GM03348 (cell line): Measurements from ENCODE around the gene PLXNB2.

Experiments
- DNase-seq: peaks from one replicate; pipeline ENCODE4 v3.0.0; 2012; ENCODE audit warnings: low spot score

The PLXNB2 gene

GRCh38 chr22:50312371-50312770, 4.9 kb upstream of the PLXNB2 start:
- DNase-seq, result no peak

- no peak for DNase-seq
Measured at GRCh38 chr22:50311606-50312351, 4.3 kb upstream of the PLXNB2 start.

GRCh38 chr22:50310949-50311444, 3.6 kb upstream of the PLXNB2 start:
- DNase-seq, result no peak

GRCh38 chr22:50310031-50310722, 2.7 kb upstream of the PLXNB2 start:
- DNase-seq, result no peak

- DNase-seq, result no peak
Measured at GRCh38 chr22:50309601-50309991, 2.1 kb upstream of the PLXNB2 start.

- no peak for DNase-seq
Measured at GRCh38 chr22:50308986-50309600, 1.6 kb upstream of the PLXNB2 start.

GRCh38 chr22:50308597-50308935, 1.1 kb upstream of the PLXNB2 start:
- peak; percentile 69 for DNase-seq

- no peak for DNase-seq
Measured at GRCh38 chr22:50307890-50308596, 597 bp upstream of the PLXNB2 start.

- peak; percentile 98 for DNase-seq
Measured at GRCh38 chr22:50305923-50306566, 1.4 kb downstream of the PLXNB2 start.

- DNase-seq, result no peak
Measured at GRCh38 chr22:50305393-50305922, 2.0 kb downstream of the PLXNB2 start.

- peak; percentile 59 for DNase-seq
Measured at GRCh38 chr22:50304528-50305392, 2.7 kb downstream of the PLXNB2 start.

- DNase-seq, result peak; percentile 49
Measured at GRCh38 chr22:50303848-50304527, 3.5 kb downstream of the PLXNB2 start.

GRCh38 chr22:50303515-50303847, 4.0 kb downstream of the PLXNB2 start:
- no peak for DNase-seq

- no peak for DNase-seq
Measured at GRCh38 chr22:50302564-50302963, 4.9 kb downstream of the PLXNB2 start.

- DNase-seq, result peak; percentile 69
Measured at GRCh38 chr22:50302041-50302541, 5.4 kb downstream of the PLXNB2 start.

GRCh38 chr22:50301581-50301991, 5.9 kb downstream of the PLXNB2 start:
- no peak for DNase-seq

- DNase-seq, result no peak
Measured at GRCh38 chr22:50300620-50301257, 6.7 kb downstream of the PLXNB2 start.

GRCh38 chr22:50299785-50300619, 7.4 kb downstream of the PLXNB2 start:
- DNase-seq, result peak; percentile 58
